Adipose tissue (tissue), 3 donors: ENCODE measurements around the gene DHRSX. TPM values are rescaled to one million over a fixed set of nuclear protein-coding genes. Genes with fewer than 3 reads are reported as not detected.
"Not testable (repeated sequence)": the region's sequence is repeated elsewhere in the genome, so short reads cannot be mapped to it uniquely, and the experiment has no call there.

Experiments
- H3K27ac ChIP-seq: one replicate; pipeline ENCODE4 v1.5.1; 2013; ENCODE audit warnings: low read depth, low read length
- WGBS, 3 donors: extraction: QIAGEN DNeasy Blood & Tissue Kit; methylation state at CpG; one replicate each; pipeline ENCODE4 v1.1.7; 2013; 5-methylcytosine and 5-hydroxymethylcytosine counted together
- polyA plus RNA-seq, 3 donors: library from polyadenylated mRNA; stranded (reverse); fragments of 200-250 nt; gene quantifications; one replicate each; pipeline ENCODE4 v1.2.3, GENCODE V29; 2013
- donor health status: healthy with polysubstance abuse.
- donor health status: Bipolar disorder and iron deficiency.
- donor health status: healthy.

The DHRSX gene
- polyA plus RNA-seq, 3 donors, result 9.0 to 22.4 (median 16.5) TPM

DNA sequence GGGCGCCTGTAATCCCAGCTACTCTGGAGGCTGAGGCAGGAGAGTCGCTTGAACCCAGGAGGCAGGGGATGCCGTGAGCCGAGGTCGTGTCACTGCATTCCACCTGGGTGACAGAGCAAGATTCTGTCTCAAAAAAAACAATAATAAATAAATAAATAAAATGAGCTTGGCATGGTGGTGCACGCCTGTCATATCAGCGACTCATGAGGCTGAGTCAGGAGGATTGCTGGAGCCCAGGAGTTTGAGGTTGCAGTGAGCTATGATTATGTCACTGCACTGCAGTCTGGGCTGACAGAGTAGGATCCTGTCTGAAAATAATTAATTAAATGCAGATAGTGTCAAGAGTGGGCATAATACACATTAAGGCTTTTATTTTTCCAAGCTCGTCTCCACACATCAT is 77.5 kb downstream of the DHRSX start:
- no peak overlapping the region for H3K27ac ChIP-seq
- WGBS, 3 donors, result 83 to 94% (median 84%) methylated on average over 8 of the region's 8 CpGs

DNA sequence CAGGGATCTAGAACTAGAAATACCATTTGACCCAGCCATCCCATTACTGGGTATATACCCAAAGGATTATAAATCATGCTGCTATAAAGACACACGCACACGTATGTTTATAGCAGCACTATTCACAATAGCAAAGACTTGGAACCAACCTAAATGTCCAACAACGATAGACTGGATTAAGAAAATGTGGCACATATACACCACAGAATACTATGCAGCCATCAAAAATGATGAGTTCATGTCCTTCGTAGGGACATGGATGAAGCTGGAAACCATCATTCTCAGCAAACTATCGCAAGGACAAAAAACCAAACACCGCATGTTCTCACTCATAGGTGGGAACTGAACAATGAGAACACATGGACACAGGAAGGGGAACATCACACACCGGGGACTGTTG is 81.4 kb downstream of the DHRSX start:
- not testable (repeated sequence) for H3K27ac ChIP-seq
- 89 to 96% (median 92%) methylated on average over 2 to 3 of the region's 7 CpGs for WGBS, 3 donors

DNA sequence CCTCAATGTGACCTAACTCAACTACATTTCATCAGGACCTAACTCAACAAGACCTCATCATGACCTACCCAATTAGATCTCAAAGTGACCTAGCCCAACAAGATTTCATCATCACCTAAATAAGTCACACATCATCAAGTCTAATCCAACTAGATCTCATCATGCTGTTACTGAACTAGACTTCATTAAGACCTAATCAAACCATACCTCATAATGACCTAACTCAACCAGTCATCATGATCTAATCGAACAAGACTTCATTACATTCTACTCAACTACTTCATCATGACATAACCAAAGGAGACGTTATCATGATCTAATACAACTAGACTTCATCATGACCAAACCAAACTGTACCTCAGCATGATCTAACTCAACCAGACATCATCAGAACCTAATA is 82.8 kb downstream of the DHRSX start:
- WGBS, 3 donors, result 93 to 95% (median 95%) methylated on average over 2 of the region's 2 CpGs

DNA sequence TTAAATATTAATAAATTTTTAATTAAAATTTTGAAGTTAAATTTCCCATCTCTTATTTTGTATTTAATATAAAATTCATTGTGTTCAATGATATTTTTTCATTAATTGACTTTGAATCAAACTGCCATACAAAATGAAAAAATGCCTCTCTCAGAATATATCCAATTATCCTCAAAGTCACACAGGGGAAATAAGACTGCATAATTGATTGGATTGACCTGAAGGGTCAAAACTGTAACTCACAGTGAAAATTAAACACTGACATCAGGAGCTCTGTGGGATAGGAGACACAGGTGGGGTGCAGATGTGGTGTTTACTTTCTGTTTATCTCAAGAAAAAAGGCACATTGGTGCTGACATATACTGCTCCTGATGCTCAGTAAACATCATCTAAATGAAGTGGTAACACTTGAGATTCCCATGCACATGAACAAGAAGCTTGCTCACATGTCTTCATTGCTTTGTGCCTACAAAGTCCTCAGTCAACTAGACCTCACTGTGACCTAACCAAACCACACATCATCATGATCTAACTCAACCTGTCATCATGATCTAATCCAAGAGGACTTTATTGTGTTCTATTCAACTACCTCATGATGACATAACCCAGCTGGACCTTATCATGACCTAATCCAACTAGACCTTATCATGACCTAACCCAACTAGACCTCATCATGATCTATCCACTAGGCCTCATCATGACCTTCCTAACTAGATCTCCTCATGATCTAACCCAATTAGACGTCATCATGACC is 83.7 kb downstream of the DHRSX start:
- whole genome bisulfite sequencing, 3 donors, result 93 to 97% (median 96%) methylated on average over 1 of the region's 1 CpG
- H3K27ac ChIP-seq, result no peak overlapping the region

More for the DNA sequence above, 82.8 kb downstream of the DHRSX start:
- no peak overlapping the region for H3K27ac ChIP-seq

DNA sequence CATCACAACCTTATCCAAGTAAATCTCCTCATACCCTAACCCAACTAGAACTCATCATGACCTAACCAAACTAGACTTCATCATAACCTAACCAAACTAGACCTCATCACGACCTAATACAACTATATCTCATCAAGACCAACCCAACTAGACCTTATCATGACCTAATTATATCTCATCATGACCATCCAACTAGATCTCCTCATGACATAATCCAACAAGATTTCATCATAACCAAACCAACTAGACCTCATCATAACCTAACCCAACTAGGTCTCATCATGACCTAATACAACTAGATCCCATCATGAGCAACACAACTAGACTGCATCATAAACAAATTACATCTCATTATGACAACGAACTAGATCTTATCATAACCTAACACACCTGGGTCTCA is 86.4 kb downstream of the DHRSX start:
- WGBS, 3 donors, result 95 to 97% (median 96%) methylated on average over 2 of the region's 2 CpGs
- no peak overlapping the region for H3K27ac ChIP-seq

DNA sequence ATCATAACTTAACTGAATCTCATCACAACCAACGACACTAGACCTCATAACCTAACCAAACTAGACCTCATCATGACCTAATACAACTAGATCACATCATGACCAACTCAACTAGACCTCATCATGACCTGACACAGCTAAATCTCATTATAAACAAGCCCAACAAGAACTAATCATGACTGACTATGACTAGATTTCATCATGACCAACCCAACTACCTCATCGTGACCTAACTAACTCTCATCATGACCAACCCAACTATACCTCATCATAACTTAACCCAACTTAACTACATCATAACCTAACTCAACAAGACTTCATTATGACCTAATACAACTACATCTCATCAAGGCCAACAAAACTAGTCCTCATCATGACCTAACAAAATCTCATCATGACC is 86.8 kb downstream of the DHRSX start:
- 93 to 97% (median 96%) methylated on average over 2 of the region's 2 CpGs for WGBS, 3 donors
- H3K27ac ChIP-seq, result no peak overlapping the region

DNA sequence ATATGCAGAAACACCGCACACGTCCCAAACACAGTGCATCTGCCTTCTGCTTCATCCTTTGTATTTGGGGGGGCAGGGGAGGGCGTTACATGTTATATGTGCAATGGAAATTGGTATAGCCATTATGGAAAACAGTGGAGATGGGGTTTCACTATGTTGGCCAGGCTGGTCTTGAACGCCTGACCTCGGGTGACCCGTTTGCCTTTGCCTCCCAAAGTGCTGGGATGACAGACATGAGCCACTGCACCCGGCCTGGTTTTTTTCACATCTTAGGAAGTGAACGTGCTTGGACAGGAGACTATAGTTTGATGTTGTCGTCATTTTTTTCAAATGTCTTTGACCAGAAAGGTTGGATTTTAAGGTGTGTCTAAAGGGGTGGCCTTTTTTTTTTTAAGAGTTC is 88.6 kb downstream of the DHRSX start:
- no peak overlapping the region for H3K27ac ChIP-seq
- 95 to 97% (median 97%) methylated on average over 9 of the region's 9 CpGs for WGBS, 3 donors

DNA sequence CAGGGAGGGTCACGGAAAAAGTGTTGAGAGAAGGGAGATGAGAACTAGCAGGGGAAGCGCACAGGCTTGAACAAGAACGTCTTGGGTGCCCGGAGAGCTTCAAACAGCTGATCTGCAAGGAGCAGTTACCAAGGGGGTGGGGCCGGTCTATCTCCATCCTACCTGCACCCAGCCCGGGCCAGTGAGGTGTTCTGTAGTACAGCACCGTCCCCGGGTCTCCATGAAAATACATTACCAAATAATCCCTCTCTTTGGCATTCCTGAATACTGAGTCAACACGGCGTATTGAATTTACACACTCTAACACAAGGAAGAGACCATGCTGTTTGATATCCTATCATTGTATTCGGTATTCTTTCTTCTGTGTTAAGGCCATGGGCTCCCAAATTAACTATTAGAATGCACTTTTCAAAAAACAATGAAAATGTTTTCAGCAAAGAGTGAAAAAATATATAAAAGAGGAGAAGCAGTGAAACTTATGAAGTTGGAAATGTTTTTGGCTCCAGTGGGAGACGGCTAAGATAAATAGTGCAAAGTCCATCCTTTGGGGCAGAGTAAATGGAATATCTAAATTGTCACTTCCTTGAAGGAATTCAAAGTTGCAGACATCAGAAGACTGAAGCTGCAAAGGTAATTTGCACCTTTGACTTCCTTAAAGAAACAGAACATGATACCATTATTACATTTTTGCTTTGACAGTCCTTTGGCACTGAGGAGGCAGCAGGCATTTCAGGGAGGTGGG is 90.3 kb downstream of the DHRSX start:
- no peak overlapping the region for H3K27ac ChIP-seq
- 43 to 86% (median 83%) methylated on average over 12 of the region's 12 CpGs for WGBS, 3 donors

DNA sequence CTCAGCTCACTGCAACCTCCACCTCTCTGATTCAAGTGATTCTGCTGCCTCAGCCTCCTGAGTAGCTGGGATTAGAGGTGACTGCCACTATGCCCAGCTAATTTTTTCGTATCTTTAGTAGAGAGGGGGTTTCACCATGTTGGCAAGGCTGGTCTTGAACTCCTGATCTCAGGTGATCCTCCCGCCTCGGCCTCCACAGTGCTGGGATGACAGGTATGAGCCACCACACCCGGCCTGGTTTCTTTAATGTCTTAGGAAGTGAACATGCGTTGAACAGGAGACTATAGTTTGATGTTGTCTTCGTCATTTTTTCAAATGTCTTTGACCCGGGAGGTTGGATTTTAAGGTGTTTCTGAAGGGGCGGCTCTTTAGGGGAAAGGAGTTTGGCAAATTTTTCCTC is 91.0 kb downstream of the DHRSX start:
- 85 to 98% (median 93%) methylated on average over 8 of the region's 8 CpGs for WGBS, 3 donors
- no peak overlapping the region for H3K27ac ChIP-seq

DNA sequence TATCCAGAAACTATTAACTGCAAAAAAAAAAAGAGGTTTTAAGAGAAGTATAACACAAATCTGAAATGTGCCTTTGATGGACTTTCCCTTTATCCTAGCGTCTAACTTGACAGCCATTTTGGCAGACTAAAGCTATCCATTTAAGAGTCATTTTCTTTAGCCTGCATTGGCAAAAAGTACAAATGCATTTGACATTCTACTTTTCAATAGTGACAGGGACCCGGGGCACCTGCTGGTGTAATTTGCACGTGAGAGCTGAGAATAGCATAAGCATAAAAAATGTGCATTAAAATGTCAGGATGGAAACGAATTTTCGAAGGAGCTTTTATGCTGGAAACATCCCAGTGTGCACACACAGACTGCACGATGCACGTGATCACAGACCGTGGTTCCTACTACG is 91.9 kb downstream of the DHRSX start:
- WGBS, 3 donors, result 78 to 91% (median 90%) methylated on average over 9 of the region's 9 CpGs
- H3K27ac ChIP-seq, result no peak overlapping the region

DNA sequence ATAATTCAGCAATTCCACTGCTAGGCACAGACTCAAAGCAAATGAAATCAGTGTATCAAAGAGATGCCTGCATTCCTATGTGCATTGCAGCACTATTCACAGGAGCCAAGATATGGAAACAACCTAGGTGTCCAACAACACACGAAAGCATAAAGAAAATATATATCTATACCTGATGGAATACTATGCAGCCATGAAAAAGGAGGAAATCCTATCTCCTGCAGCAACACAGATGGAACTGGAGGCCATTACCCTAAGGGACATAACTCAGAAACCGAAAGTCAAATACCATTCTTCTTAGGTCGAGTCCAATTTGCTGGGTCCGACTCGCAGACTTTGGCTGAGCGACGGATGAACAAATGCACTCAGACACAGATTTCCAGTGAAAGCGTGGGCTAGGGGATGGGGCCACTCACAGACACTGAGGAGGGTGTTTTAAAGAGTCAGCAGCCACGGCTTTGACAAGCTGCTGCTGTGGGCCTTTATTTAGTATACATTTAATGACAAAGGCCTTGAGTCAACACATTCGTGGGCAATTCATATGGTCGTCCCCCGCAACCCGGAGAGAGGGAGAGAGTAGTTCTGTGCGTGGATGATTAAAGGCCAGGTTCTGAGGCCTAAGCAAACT is 93.8 kb downstream of the DHRSX start:
- no peak overlapping the region for H3K27ac ChIP-seq
- 91 to 98% (median 97%) methylated on average over 14 of the region's 14 CpGs for WGBS, 3 donors

DNA sequence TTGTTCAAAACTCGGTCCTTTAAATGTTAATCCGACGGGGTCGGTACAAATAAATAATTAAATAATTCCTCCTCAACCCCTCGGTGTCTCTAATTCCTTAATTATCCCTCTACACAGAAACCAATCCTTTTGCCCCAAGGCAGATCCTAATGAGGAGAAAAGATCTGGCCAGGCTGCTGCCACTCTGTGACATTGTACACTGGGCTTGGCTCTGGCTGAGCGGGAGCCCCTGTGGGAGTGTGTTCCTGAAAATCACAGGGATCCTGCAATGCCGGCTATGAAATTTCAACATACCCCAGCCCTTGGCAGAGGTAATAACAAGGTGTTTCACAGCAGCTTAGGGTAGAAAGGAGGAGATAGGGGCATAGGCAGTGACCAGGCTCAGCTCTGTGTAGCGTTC is 96.0 kb downstream of the DHRSX start:
- WGBS, 3 donors, result 81 to 82% (median 82%) methylated on average over 8 of the region's 8 CpGs
- H3K27ac ChIP-seq, result no peak overlapping the region

DNA sequence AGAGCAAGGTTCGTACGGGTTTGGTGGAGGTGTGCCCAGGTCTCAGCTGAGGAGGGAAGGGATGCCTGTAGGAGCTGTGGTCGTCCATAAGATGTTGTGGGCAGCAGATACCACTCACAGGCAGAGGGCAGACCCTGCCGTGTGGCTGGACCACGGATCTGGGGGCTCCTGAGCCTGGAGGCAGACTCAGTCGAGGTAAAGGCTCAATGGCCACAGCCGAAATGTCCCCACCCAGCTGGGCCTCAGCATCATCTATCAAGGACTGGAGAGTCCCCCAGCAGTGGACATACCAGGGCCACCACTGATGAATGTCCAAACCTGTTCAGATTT is 98.5 kb downstream of the DHRSX start:
- no peak overlapping the region for H3K27ac ChIP-seq
- 81 to 94% (median 86%) methylated on average over 7 of the region's 7 CpGs for WGBS, 3 donors

DNA sequence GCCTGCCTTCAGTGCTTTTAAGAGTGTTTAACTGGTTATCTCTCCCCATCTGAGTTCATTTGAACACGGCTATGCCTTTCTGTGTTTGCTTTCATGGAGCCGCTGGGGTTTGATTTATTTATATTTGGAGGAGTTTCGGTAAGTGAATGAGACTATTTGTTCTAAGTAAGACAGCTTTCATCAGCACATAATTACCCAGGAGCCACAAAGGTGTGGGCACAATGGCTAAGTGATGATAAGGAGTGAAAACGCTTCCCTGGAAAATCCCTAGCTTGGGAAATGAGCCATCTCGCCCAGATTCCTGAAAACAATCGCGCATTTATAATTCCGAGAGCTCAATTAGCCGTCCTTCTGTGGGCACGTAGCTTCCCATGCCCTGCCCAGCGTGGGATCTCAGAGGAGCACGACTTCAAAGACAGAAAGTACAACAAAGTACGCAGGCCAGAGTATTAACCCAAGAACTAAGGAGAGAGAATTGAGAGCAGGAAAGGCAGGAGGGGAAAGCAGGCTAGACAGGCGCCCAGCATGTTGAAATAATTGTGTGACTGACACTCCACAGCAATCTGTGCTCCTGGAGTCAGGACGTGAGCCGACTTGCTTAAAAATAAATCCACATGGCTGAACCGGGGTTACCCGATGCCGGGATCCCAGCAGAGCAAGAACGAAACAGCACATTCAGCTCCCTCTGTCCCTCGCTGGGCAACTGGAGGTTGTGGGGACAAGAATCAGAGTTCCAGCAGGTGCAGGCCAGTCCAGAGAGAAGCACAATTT is 99.0 kb downstream of the DHRSX start:
- H3K27ac ChIP-seq, result no peak overlapping the region
- 63 to 85% (median 70%) methylated on average over 21 of the region's 21 CpGs for WGBS, 3 donors

DNA sequence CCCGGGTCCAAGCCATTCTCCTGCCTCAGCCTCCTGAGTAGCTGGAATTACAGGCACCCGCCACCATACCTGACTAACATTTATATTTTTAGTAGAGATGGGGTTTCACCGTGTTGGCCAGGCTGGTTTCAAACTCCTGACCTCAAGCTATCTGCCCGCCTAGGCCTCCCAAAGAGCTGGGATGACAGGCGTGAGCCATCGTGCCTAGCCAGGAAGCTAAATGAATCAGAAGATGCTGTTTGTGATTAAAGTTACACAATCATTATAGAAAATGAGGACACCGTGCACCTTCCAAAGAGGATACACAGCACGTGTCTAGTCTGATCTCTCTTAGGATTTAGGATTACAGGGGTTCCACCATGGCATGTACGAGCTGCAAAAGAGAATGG is 99.6 kb downstream of the DHRSX start:
- WGBS, 3 donors, result 76 to 91% (median 83%) methylated on average over 9 of the region's 9 CpGs
- no peak overlapping the region for H3K27ac ChIP-seq

DNA sequence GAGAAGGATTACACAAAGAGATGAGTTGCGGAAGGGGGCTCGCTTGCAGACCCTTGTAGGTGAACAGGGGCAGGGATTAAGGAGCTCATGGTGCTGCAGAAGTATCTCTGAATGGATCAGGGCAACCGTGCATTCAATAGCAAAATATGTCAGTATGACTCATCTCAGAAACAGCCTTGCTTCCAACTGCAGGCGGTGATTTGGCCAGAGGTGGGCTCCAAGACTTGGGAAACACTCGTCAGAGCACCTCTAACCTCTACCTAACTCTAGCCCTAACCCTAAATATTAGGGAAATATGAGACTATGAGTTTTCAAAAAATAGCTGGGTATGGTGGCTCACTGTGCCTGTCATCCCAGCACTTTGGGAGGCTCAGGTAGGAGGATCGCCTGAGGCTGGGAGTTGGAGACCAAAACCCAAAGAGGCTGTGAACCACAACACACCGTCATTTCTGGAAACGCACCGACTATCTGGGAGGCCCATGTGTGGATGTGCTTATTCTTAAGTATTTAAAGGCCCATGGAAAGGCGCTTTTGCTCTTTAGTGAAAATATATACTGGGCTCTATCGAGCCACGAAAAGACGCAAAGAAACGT is 102.6 kb downstream of the DHRSX start:
- no peak overlapping the region for H3K27ac ChIP-seq
- 86 to 93% (median 92%) methylated on average over 14 of the region's 14 CpGs for WGBS, 3 donors

DNA sequence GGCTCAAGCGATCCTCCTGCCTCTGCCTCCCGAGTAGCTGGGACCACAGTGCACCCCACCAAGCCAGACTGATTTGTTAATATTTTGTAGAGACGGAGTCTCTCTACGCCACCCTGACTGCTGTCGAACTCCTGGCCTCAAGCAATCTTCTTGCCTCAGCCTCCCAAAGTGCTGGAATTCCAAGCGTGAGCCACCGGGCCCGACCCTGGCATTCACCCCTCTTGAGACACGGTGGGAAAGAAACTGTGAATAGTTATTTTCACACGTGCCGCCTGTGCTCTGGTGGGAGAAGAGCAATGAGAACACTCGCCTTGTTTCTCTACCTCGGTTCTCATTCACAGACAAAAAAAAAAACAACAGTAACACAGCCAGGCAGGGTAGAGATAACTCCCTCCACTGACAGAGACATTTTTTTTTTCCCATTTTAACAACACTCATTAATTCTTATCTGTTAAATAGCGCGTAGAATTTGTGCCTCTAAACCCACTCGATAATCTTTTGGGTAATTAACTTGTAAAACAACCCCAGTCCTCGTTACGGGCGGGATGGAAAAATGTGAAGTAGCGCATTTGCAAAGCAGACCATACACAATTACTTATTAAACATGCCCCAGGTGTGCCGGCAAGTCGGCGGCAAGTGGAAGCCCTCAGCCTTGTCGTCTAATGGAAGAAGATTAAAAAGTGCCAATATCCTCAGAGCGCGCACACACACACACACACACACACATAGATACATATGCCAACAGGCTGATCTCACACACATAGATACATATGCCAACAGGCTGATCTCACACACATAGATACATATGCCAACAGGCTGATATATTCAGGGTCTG is 103.3 kb downstream of the DHRSX start:
- H3K27ac ChIP-seq, result no peak overlapping the region
- WGBS, 3 donors, result 72 to 91% (median 85%) methylated on average over 26 of the region's 26 CpGs
